Measurements from ENCODE around the gene SLC44A3.

SLC44A3 gene

GRCh38 chr1:94905207-94905606 is 85.0 kb downstream of the SLC44A3 start:
- no peak for DNase-seq (ENCODE audit: low read depth in 1 of 2, low spot score in 1 of 2)

DNA sequence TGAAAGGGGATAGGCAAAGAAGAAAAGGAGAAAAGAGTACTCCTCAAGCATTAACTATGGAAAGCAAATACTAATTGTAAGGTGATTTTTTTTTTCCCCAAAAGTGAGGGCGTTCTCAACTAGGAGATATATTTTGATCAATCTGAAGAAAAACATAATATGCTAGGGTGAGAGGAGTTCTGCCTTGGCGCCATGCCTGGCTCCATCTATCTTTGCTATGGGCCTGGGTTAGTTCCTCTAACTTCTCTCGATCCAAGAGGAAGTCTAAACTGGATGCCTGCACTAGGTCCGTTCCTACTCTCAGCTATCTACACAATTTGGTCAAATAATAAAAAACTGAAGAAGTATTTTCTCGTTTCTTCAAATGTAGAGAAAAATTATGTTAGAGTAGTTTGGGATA is 86.2 kb downstream of the SLC44A3 start:
- no peak for DNase-seq (ENCODE audit: low read depth in 1 of 2, low spot score in 1 of 2)

DNA sequence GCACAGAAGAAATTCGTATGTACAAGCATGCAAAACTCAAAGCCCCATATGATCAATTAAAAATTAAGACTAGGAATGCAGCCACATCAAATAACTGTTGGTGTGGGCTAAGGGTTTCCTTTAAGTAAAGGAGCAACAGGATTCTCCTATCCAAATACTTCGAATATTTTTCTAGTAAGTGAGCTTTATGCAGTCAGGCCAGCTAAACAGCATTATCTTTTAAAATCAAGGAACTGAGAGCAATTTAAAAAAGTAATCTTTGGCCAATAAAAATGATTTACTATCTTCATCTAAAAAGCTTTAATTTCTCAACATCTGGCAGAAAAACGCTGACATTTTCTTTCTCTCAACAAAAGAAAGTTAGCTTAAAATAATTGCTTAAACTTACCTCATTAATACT is 87.0 kb downstream of the SLC44A3 start:
- DNase-seq (ENCODE audit: low read depth in 1 of 2, low spot score in 1 of 2), result no peak

- DNase-seq (ENCODE audit: low read depth in 1 of 2, low spot score in 1 of 2), result no peak
Observed at GRCh38 chr1:94908190-94908589, 88.0 kb downstream of the SLC44A3 start.

DNA sequence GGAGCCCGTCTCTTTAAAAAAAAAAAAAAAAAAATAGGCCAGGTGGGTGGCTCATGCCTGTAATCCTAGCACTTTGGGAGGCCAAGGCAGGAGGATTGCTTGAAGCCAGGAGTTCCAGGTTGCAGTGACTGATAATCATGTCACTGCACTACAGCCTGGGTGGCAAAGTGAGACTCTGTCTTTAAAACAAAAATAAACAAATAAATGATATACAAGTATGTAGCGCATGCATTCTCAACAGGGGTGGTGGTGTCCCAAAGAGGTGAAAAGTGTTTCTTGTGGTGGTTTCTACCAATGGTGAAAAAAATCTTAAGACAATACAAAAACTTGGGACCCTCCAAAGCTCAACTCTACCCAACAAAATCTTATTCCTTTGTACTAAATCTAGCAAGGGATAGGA is 88.8 kb downstream of the SLC44A3 start:
- DNase-seq (ENCODE audit: low read depth in 1 of 2, low spot score in 1 of 2), result no peak

DNA sequence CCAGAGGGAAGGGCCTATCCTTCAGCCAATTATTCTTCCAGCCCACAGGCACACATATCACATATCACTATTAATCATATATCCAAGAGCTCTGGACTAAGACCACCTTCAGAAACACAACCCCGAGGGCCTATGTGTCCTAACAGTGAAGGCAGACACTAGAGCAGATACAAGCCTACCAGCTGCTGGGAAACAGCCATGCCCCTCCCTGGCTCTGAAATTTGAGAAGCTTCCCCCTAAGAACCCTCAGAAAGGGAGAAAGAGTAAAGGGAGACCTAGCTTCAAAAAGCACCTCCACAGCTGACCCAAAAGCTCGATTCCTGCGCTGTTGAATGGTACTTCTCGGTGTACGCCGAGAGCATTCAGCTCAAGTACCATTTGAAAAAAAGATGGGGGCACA is 89.3 kb downstream of the SLC44A3 start:
- no peak for DNase-seq (ENCODE audit: low read depth in 1 of 2, low spot score in 1 of 2)

GRCh38 chr1:94912263-94913184 is 92.4 kb downstream of the SLC44A3 start:
- no peak for DNase-seq (ENCODE audit: low read depth in 1 of 2, low spot score in 1 of 2)

DNA sequence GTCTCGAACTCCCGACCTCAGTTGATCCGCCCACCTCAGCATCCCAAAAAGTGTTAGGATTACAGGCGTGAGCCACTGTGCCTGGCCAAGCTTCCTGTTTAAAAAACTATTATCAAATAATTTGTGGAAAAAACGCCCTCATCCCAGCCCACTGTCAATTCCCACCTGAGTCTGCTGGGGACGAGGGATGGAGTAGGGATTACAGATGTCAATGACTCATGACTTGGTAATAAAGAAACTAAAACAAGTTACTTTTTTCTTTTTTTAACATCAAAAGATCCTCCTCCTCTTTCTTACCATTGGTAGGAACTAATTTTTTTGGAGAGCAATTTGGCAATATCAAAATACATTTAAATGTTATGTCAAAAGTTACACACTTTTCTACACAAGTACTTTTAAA is 97.1 kb downstream of the SLC44A3 start:
- no peak for DNase-seq (ENCODE audit: low read depth in 1 of 2, low spot score in 1 of 2)

- no peak for DNase-seq (ENCODE audit: low read depth in 1 of 2, low spot score in 1 of 2)
Observed at GRCh38 chr1:94919241-94920030, 99.3 kb downstream of the SLC44A3 start.

- no peak for DNase-seq (ENCODE audit: low read depth in 1 of 2, low spot score in 1 of 2)
Observed at GRCh38 chr1:94920061-94920460, 99.9 kb downstream of the SLC44A3 start.

- DNase-seq (ENCODE audit: low read depth in 1 of 2, low spot score in 1 of 2), result no peak
Observed at GRCh38 chr1:94921977-94922376, 101.8 kb downstream of the SLC44A3 start.

GRCh38 chr1:94922761-94923331 is 102.7 kb downstream of the SLC44A3 start:
- DNase-seq (ENCODE audit: low read depth in 1 of 2, low spot score in 1 of 2), result no peak

- no peak for DNase-seq (ENCODE audit: low read depth in 1 of 2, low spot score in 1 of 2)
Observed at GRCh38 chr1:94925004-94925403, 104.8 kb downstream of the SLC44A3 start.

GRCh38 chr1:94925561-94926125 is 105.5 kb downstream of the SLC44A3 start:
- no peak for DNase-seq (ENCODE audit: low read depth in 1 of 2, low spot score in 1 of 2)

GRCh38 chr1:94926126-94926914 is 106.2 kb downstream of the SLC44A3 start:
- no peak for DNase-seq (ENCODE audit: low read depth in 1 of 2, low spot score in 1 of 2)

- peak; percentile 14 to 46 for DNase-seq (ENCODE audit: low read depth in 1 of 2, low spot score in 1 of 2)
Observed at GRCh38 chr1:94926915-94927404, 106.8 kb downstream of the SLC44A3 start, which contains the start of gene CNN3. TSS of gene CNN3 (minus strand) at chr1:94927110. CDS start at chr1:94926894, 216 bp downstream.

DNA sequence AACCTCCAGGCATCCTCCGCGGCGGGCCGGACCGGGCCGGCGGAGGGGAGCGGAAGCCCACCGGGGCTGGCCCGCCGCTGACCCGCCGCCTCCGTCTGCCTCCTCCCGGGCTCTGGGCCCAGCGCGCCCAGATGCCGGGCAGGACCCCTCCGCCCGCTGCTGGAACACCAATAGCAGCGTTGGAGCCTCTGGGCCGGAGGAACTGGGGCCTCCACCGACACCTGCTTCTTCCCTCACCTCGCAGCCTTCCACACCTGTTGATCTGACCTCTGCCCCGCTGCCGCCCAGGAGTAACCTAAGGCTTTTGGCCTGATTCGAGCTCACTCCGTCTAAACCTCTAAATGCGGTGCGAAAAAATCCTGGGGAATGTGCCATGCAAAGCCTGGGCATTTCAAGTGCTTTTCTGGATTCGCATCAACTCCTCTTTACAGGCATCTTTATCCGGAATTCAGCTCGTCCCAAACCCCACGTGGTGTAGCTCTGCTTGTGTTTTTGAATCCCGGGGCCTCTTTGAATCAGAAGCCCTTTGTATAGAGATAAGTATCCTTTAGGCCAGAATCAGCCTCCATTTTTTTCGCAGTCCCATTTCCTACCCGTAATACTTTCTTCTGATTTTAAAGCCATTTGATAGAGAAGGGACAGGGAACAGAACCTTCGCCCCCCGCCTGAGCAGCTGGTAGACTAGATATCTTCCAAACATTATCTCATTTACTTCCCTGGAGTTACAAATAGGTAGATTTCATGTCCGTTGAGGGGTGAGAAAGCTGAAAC is 107.4 kb downstream of the SLC44A3 start:
- no peak for DNase-seq (ENCODE audit: low read depth in 1 of 2, low spot score in 1 of 2)

DNA sequence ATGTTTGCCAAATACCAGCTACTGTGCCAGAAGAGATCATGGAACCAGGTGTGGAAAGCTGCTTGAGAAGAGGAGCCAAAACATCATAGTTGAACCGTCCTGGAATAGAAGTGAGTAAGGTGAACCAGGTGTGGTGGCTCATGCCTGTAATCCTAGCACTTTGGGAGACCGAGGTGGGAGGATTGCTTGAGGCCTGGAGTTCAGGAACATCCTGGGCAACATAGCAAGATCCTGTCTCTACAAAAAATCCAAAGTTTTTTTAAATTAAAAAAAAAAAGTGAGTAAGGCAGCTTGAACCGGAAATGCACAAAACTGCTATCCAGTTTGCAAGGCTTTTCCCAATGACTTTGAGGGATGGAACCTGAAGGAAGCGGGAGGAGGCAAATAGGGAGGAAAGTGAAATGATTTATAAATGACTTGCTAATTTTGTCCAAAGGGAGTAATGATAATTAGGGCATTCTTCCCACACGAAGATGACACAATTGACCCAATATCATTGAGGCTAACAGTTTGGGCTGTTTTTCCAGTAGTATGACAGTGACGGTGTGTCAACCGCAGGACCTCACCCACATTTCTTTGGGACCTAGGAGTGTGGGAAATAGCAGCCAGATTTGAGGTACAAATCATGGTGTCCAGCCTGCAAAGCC is 108.3 kb downstream of the SLC44A3 start:
- DNase-seq (ENCODE audit: low read depth in 1 of 2, low spot score in 1 of 2), result no peak

Data from activated T-helper 1 cell treated with anti-CD3 and anti-CD28 coated beads, Interleukin-2, amount 50 U/mL, for 16 hours (primary cell).